Chondrocyte (in vitro differentiated cells): ENCODE measurements around the gene KCNQ2. TPM values are rescaled to one million over a fixed set of nuclear protein-coding genes. Genes with fewer than 3 reads are reported as not detected.

Source experiments
- DNase-seq: peaks from one replicate; pipeline ENCODE4 v3.0.0; 2021; ENCODE audit warnings: mixed read lengths, low spot score
- H3K27ac Mint-ChIP-seq: one replicate; pipeline ENCODE4 v1.8.0; 2021; ENCODE audit warnings: mild to moderate bottlenecking, moderate library complexity, mixed read lengths; ENCODE audit not compliant: unreplicated experiment
- H3K27me3 Mint-ChIP-seq: 2 replicates; pipeline ENCODE4 v1.8.0; 2021; ENCODE audit warnings: low read depth, mixed read lengths
- H3K36me3 Mint-ChIP-seq: 2 replicates; pipeline ENCODE4 v1.8.0; 2021; ENCODE audit warnings: low read depth, mixed read lengths
- H3K4me1 Mint-ChIP-seq: 2 replicates; pipeline ENCODE4 v1.8.0; 2021; ENCODE audit warnings: low read depth, mild to moderate bottlenecking, mixed read lengths
- H3K4me3 Mint-ChIP-seq: one replicate; pipeline ENCODE4 v1.8.0; 2021; ENCODE audit warnings: mild to moderate bottlenecking, moderate library complexity, mixed read lengths; ENCODE audit not compliant: unreplicated experiment
- H3K9me3 Mint-ChIP-seq: 2 replicates; pipeline ENCODE4 v1.8.0; 2021; ENCODE audit warnings: low read depth, mixed read lengths
- CTCF ChIP-seq: fragments of 200-600 bp; sonication (generic); IDR thresholded peaks from 2 replicates; pipeline ENCODE4 v1.5.0; 2021; ENCODE audit warnings: antibody characterized with exemption, mild to moderate bottlenecking, moderate library complexity
- total RNA-seq: library from RNA; stranded (reverse); gene quantifications from 3 replicates; pipeline ENCODE4 v1.2.1, GENCODE V29; 2021

Gene KCNQ2
- total RNA-seq, 1 donor from 2014 or later, result not detected

- H3K9me3 Mint-ChIP-seq, result no peaks in the 10 kb centered on the region
- no peak for TF ChIP-seq CTCF
- H3K36me3 Mint-ChIP-seq, result no peaks in the 10 kb centered on the region
- peak; percentile 82 for DNase-seq
- H3K4me3 Mint-ChIP-seq, result no peak overlapping the region
- H3K27ac Mint-ChIP-seq, result no peak overlapping the region
- peaks cover 24% of the 10 kb centered on the region for H3K27me3 Mint-ChIP-seq
- H3K4me1 Mint-ChIP-seq, result no peaks in the 10 kb centered on the region
Observed at GRCh38 chr20:63361519-63362435, 110.7 kb downstream of the KCNQ2 start.

GRCh38 chr20:63360850-63361518 lies 111.5 kb downstream of the KCNQ2 start, which contains the start of gene CHRNA4:
CHRNA4 (minus strand) TSS chr20:63361349; CDS start chr20:63361165, 184 bp downstream.
- DNase-seq, result peak; percentile 53
- TF ChIP-seq CTCF, result no peak
- no peaks in the 10 kb centered on the region for H3K9me3 Mint-ChIP-seq
- no peaks in the 10 kb centered on the region for H3K4me1 Mint-ChIP-seq
- H3K27me3 Mint-ChIP-seq, result peaks cover 20% of the 10 kb centered on the region
- H3K4me3 Mint-ChIP-seq, result no peak within 1 kb of the TSS
- no peak within 1 kb of the TSS for H3K27ac Mint-ChIP-seq
- H3K36me3 Mint-ChIP-seq, result no peaks in the 10 kb centered on the region

- no peaks in the 10 kb centered on the region for H3K9me3 Mint-ChIP-seq
- no peaks in the 10 kb centered on the region for H3K36me3 Mint-ChIP-seq
- H3K27ac Mint-ChIP-seq, result no peak overlapping the region
- no peak for TF ChIP-seq CTCF
- DNase-seq, result no peak
- no peaks in the 10 kb centered on the region for H3K4me1 Mint-ChIP-seq
- no peak overlapping the region for H3K4me3 Mint-ChIP-seq
- peaks cover 19% of the 10 kb centered on the region for H3K27me3 Mint-ChIP-seq
Observed at GRCh38 chr20:63359937-63360849, 112.3 kb downstream of the KCNQ2 start.

- H3K27ac Mint-ChIP-seq, result no peak overlapping the region
- H3K27me3 Mint-ChIP-seq, result peaks cover 23% of the 10 kb centered on the region
- H3K4me3 Mint-ChIP-seq, result no peak overlapping the region
- no peaks in the 10 kb centered on the region for H3K9me3 Mint-ChIP-seq
- no peak for TF ChIP-seq CTCF
- no peaks in the 10 kb centered on the region for H3K4me1 Mint-ChIP-seq
- DNase-seq, result no peak
- H3K36me3 Mint-ChIP-seq, result no peaks in the 10 kb centered on the region
Observed at GRCh38 chr20:63359164-63359934, 113.1 kb downstream of the KCNQ2 start.
